ENCODE data around the gene RTL1.

The RTL1 gene

DNA sequence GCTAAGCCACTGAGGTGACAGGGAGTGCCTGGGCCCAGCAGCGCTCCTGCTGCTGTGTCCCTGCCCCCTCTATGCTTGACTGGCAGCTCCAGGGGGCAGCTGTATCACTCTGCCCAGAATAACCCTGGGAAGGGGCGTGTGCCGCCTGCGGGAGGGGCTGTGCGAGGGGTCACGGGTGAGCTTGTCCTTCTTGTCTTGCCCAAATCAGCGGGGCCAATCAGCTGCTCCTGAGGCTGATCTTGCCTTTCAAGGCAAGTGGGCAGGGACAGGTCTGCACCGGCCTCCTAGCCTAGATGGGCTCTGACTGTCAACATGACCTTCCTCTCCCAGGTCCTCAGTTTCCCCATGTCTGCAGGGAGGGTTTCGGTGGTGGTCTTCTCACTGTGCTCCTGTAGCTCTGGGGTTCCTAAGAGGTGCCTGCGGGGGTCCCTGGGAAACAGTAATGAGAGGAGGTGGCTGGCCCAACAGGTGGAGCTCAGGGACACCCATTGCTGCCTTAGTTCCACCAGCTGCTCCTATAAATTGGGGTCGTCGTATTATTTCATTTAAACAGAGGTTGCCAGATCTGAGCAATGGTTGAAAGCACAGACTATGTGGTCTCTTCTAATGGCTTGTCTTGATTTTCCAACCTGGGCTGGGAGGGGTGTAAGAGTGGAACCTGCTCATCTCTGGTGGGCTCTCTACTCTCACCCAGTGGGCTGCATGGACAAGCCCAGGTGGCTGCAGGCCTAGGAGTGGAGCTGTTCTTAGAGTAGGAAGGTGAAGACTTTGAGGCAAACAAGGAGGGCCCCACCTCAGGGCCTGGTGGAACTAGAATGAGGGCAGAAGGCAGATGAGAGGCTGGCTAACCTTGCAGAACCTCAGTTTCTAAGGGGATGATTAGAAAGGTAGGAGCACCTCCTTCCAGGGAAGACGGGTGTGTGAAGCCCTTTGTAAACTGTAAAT lies 11.7 kb downstream of the RTL1 start:
- Histone ChIP-seq H3K4me3 (ENCODE audit: low read depth, low read length) (no peak overlapping the region), H3K9me3 (ENCODE audit: severe bottlenecking) (no peaks in the 10 kb centered on the region), H3K36me3 (no peaks in the 10 kb centered on the region), H3K27me3 (ENCODE audit: insufficient read depth, low read depth, severe bottlenecking) (peaks cover 29% of the 10 kb centered on the region), H3K27ac (no peak overlapping the region)
- DNase-seq: no peak
- TF ChIP-seq, protein P1, sequence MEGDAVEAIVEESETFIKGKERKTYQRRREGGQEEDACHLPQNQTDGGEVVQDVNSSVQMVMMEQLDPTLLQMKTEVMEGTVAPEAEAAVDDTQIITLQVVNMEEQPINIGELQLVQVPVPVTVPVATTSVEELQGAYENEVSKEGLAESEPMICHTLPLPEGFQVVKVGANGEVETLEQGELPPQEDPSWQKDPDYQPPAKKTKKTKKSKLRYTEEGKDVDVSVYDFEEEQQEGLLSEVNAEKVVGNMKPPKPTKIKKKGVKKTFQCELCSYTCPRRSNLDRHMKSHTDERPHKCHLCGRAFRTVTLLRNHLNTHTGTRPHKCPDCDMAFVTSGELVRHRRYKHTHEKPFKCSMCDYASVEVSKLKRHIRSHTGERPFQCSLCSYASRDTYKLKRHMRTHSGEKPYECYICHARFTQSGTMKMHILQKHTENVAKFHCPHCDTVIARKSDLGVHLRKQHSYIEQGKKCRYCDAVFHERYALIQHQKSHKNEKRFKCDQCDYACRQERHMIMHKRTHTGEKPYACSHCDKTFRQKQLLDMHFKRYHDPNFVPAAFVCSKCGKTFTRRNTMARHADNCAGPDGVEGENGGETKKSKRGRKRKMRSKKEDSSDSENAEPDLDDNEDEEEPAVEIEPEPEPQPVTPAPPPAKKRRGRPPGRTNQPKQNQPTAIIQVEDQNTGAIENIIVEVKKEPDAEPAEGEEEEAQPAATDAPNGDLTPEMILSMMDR (IDR thresholded peaks at IDR 0.05; ENCODE audit: low read depth, low read length): no peak

DNA sequence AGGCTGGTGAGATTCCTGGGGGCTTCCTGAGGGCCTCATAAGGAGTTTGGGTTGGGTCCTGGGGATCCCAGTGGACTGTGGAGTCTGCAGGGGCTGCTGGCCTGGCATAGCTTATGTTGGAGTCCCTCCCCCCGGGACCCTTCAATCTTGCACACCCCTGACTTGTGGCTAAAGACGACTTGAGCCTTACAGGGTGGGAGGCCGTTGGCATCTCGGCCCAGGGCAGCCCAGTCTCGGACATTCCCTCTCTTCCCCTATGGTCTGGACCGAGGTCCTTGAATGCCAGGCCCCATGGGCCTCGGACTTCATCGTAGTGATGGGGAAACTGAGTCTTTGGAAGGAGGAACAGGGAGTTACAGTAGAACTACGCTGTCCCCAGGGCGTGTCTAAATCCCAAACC lies 12.5 kb downstream of the RTL1 start:
- H3K9me3 ChIP-seq (ENCODE audit: severe bottlenecking): no peaks in the 10 kb centered on the region
- peaks cover 29% of the 10 kb centered on the region for H3K27me3 ChIP-seq (ENCODE audit: insufficient read depth, low read depth, severe bottlenecking)
- no peaks in the 10 kb centered on the region for H3K36me3 ChIP-seq
- H3K27ac ChIP-seq: no peak overlapping the region
- no peak for DNase-seq
- H3K4me3 ChIP-seq (ENCODE audit: low read depth, low read length): no peak overlapping the region
- TF ChIP-seq, protein P1 (IDR thresholded peaks at IDR 0.05; ENCODE audit: low read depth, low read length): no peak

DNA sequence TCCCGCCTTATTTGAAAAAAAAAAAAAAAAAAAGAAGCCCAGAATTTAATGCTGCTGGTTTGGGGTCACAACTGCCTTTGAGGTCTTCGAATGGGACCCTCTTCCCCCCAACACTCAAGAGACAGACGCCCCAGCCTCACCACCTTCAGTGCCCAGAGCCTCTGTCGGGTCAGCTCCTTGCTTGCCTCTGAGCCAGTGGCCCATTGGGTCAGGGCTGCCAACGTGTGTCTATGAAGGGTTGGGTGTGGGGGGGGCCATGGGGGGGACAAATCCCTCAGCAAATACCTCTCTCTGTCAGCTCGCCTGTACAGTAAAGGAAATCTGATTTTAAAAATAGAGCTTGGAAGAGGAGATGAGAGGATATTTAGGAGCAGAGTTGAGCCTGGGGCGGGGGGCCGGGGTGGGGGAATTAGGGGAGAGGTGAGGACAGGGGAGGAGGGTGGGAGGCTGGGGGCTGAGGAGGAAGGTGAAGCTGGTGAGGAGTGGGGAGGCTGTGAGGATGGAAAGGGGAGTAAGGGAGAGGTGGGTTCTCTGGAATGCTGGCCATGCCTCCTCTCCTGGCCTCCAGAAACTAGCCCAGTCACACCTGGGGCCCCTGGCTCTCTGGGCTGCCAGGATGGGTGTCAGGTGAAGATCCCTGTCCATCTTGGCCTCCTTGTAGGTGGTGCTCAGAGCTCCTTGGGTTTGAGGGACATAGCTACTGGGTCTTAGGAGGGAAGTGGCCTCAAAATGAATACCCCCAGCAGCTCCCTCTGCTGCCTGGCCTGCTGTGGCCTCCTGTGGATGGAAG lies 13.3 kb downstream of the RTL1 start:
- Histone ChIP-seq H3K27ac (no peak overlapping the region), H3K27me3 (ENCODE audit: insufficient read depth, low read depth, severe bottlenecking) (peaks cover 35% of the 10 kb centered on the region), H3K36me3 (no peaks in the 10 kb centered on the region), H3K9me3 (ENCODE audit: severe bottlenecking) (no peaks in the 10 kb centered on the region), H3K4me3 (ENCODE audit: low read depth, low read length) (no peak overlapping the region)
- TF ChIP-seq, protein P1 (IDR thresholded peaks at IDR 0.05; ENCODE audit: low read depth, low read length): no peak
- DNase-seq: no peak

DNA sequence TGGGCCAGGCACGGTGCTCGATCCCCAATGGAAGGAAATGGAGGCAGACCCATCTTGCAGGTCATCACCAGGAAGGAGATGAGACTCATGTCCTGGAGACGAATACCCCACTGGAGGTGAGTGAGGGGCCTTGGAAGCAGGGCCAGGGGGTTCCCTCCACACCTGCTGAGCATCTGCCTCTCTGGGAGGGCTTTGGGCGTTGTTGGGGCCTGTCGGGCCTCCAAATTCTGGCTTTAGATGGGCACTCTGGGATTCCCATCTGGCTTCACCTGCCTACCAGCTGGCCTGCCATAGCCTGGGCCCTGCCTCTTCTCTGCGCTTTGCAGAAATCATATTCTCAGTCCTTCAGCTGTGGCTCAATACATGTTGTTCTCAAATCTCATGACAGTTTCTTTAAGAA lies 13.9 kb downstream of the RTL1 start:
- H3K27ac ChIP-seq: no peak overlapping the region
- H3K4me3 ChIP-seq (ENCODE audit: low read depth, low read length): no peak overlapping the region
- H3K36me3 ChIP-seq: no peaks in the 10 kb centered on the region
- DNase-seq: no peak
- TF ChIP-seq, protein P1 (IDR thresholded peaks at IDR 0.05; ENCODE audit: low read depth, low read length): no peak
- H3K27me3 ChIP-seq (ENCODE audit: insufficient read depth, low read depth, severe bottlenecking): peaks cover 36% of the 10 kb centered on the region
- H3K9me3 ChIP-seq (ENCODE audit: severe bottlenecking): no peaks in the 10 kb centered on the region

DNA sequence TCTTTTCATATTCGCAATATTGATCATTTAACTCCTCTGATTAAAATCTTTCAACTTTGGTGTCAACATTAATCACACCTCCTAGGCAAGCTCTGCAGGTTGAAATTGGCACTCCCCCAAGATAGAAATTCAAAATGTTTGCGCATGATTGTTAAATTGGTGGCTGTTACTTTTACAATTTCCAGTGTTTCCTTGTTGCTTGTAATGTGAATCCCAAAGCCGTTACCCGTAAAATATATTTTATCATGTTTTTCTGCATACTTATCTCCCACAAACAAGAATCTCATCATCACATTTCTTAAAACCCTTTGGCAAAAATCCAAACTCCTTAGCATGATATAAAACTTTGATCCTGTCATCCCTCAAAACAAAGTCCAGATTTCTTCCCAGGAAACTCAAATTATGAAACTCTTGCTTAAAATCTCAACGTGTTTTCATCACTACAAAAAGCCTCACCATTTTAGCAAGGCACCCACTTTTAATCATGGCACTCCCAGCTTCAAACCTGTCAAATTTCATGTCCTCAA lies 14.7 kb downstream of the RTL1 start:
- TF ChIP-seq, protein P1 (IDR thresholded peaks at IDR 0.05; ENCODE audit: low read depth, low read length): no peak
- no peaks in the 10 kb centered on the region for H3K9me3 ChIP-seq (ENCODE audit: severe bottlenecking)
- no peak for DNase-seq
- H3K36me3 ChIP-seq: no peaks in the 10 kb centered on the region
- no peak overlapping the region for H3K27ac ChIP-seq
- no peak overlapping the region for H3K4me3 ChIP-seq (ENCODE audit: low read depth, low read length)
- peaks cover 40% of the 10 kb centered on the region for H3K27me3 ChIP-seq (ENCODE audit: insufficient read depth, low read depth, severe bottlenecking)

Data from WERI-Rb-1 (cell line).